K562 (cell line): ENCODE results near the gene KIF3B. TPM values are rescaled to one million over a fixed set of nuclear protein-coding genes. Genes with fewer than 3 reads are reported as not detected.
"Not testable (repeated sequence)": the region's sequence is repeated elsewhere in the genome, so short reads cannot be mapped to it uniquely, and the experiment has no call there.

Source experiments
- ATAC-seq: fragments of 200-7000 bp; cut with Tn5 transposase; 3 replicates; pipeline ENCODE4 v1.9.1; 2020; ENCODE audit warnings: moderate library complexity
- BruUV-seq: library from RNA; stranded (reverse); fragments of 400-500 nt; replicated peaks from 2 replicates; lab custom pipeline; 2021; lab: Mats Ljungman, UMichigan
- CTCF ChIA-PET: fragments of 300-600 bp; formaldehyde crosslinking; extraction: SDS; loops from one replicate; lab custom pipeline; 2021; ENCODE audit warnings: low intra/inter-chr PET ratio; lab: Yijun Ruan, JAX
- POLR2A ChIA-PET: fragments of 300-600, 350-650 bp; sonication (Branson Sonifier 250); formaldehyde crosslinking; extraction: SDS; loops from one replicate; lab custom pipeline; 2021; ENCODE audit warnings: antibody characterized with exemption, inconsistent platforms; lab: Yijun Ruan, JAX
- DNase-seq, 4 experiments: peaks; one replicate each; pipeline versions ENCODE4 v3.0.0 to v3.0.0-alpha.2; 2011 to 2018; ENCODE audit warnings: low spot score in 3 of 4, mixed read lengths in 3 of 4; ENCODE audit errors: extremely low read depth in 1 of 4
- FAIRE-seq: peaks from 2 replicates; lab custom pipeline; 2011; peaks lifted over from hg19 to GRCh38; lab: Jason Lieb, UNC
- H2AFZ ChIP-seq: 2 replicates; pipeline ENCODE4 v1.6.0; 2011; ENCODE audit warnings: low read depth, low read length, control low read depth, inconsistent platforms
- H3K27ac ChIP-seq: fragments of 200-600 bp; 3 replicates; pipeline ENCODE4 v1.8.0; 2011; ENCODE audit warnings: low read depth, mild to moderate bottlenecking, control low read depth, inconsistent platforms, low read length, moderate library complexity, mixed read lengths; ENCODE audit errors: extremely low read depth
- H3K27me3 ChIP-seq, 2 experiments: fragments of 300-600 bp in 1 of 2; 2 replicates in 1 of 2; 3 replicates in 1 of 2; pipeline versions ENCODE4 v1.6.0 to v1.8.0; 2011; ENCODE audit warnings: inconsistent platforms in 2 of 2, low read length in 2 of 2, mild to moderate bottlenecking in 1 of 2, mixed read lengths in 1 of 2, moderate library complexity in 1 of 2; ENCODE audit not compliant: control insufficient read depth in 2 of 2, insufficient read depth in 2 of 2
- H3K36me3 ChIP-seq: fragments of 300-600 bp; 3 replicates; pipeline ENCODE4 v1.8.0; 2011; ENCODE audit warnings: mild to moderate bottlenecking, low read length, inconsistent platforms; ENCODE audit not compliant: control insufficient read depth, insufficient read depth
- H3K4me1 ChIP-seq, 2 experiments: fragments of 200-600 bp in 1 of 2; replicated peaks in 1 of 2; 2 replicates in 1 of 2; 3 replicates in 1 of 2; pipeline versions ENCODE4 v1.5.1 to v1.8.0; 2011; ENCODE audit warnings: inconsistent platforms in 2 of 2, low read length in 2 of 2, mild to moderate bottlenecking in 1 of 2, mixed read lengths in 1 of 2, moderate library complexity in 1 of 2; ENCODE audit not compliant: control insufficient read depth in 2 of 2, insufficient read depth in 2 of 2
- H3K4me2 ChIP-seq: 2 replicates; pipeline ENCODE4 v1.6.1; 2011; ENCODE audit warnings: low read length, control low read depth, inconsistent platforms, mixed read lengths; ENCODE audit not compliant: insufficient read depth
- H3K4me3 ChIP-seq: fragments of 200-600 bp; sonication (generic), shearing (Covaris generic); 2 replicates; pipeline ENCODE4 v1.5.1; 2016; ENCODE audit warnings: control low read depth, inconsistent platforms
- H3K79me2 ChIP-seq: fragments of 200-600 bp; 3 replicates; pipeline ENCODE4 v1.8.0; 2011; ENCODE audit warnings: low read length, inconsistent platforms; ENCODE audit not compliant: control insufficient read depth, insufficient read depth
- H3K9ac ChIP-seq, 2 experiments: 2 replicates each; pipeline versions ENCODE4 v1.6.0 to v1.6.1; 2011; ENCODE audit warnings: low read depth in 2 of 2, low read length in 2 of 2, control low read depth in 1 of 2, inconsistent platforms in 1 of 2, mild to moderate bottlenecking in 1 of 2, mixed read lengths in 1 of 2; ENCODE audit not compliant: insufficient read depth in 1 of 2
- H3K9me1 ChIP-seq: one replicate; pipeline ENCODE4 v1.6.0; 2011; ENCODE audit warnings: inconsistent platforms, mild to moderate bottlenecking, low read length, moderate library complexity; ENCODE audit not compliant: control insufficient read depth, insufficient read depth
- H3K9me3 ChIP-seq: replicated peaks from 2 replicates; pipeline ENCODE4 v1.5.1; 2011; ENCODE audit warnings: low read depth, low read length, inconsistent platforms; ENCODE audit not compliant: control insufficient read depth, insufficient read depth
- H4K20me1 ChIP-seq: replicated peaks from 2 replicates; pipeline ENCODE4 v1.6.1; 2011; ENCODE audit warnings: low read length, inconsistent platforms, mixed read lengths; ENCODE audit not compliant: control insufficient read depth, insufficient read depth
- C11orf30 ChIP-seq: fragments of 450-650 bp; IDR thresholded peaks from 2 replicates; pipeline ENCODE4 v1.6.1; 2016; ENCODE audit warnings: low read depth, mild to moderate bottlenecking
- CC2D1A ChIP-seq: fragments of 450-650 bp; IDR thresholded peaks from 2 replicates; pipeline ENCODE4 v1.6.1; 2017; ENCODE audit warnings: mild to moderate bottlenecking
- XRCC4 ChIP-seq: IDR thresholded peaks from one replicate; pipeline ENCODE4 v1.6.1; 2011; ENCODE audit not compliant: insufficient read depth, insufficient read length; ENCODE audit errors: extremely low read depth
- ZNF121 ChIP-seq: sonication (generic); formaldehyde crosslinking; conservative IDR thresholded peaks from 2 replicates; pipeline ENCODE4 v1.8.0; 2022; ENCODE audit warnings: missing genetic modification reagents
- ZNF316 ChIP-seq: fragments of 450-650 bp; IDR thresholded peaks from 2 replicates; pipeline ENCODE4 v1.6.1; 2016
- ZNF79 ChIP-seq: fragments of 250-450 bp; sonication (Bioruptor Pico); IDR thresholded peaks from 2 replicates; pipeline ENCODE4 v1.4.0; 2020; ENCODE audit warnings: low read depth, mild to moderate bottlenecking, moderate library complexity
- WGBS: fragments of 100-300 bp; shearing (Covaris generic); methylation state at CpG from one replicate; pipeline ENCODE4 v1.1.6; 2016; ENCODE audit warnings: low coverage, mixed read lengths; ENCODE audit not compliant: insufficient coverage; ENCODE audit errors: missing lambda C conversion rate; 5-methylcytosine and 5-hydroxymethylcytosine counted together
- in situ Hi-C: fragments of 300-500 bp; cut with MboI; formaldehyde crosslinking; loops from 4 replicates; pipeline ENCODE4 v1.15.0; 2018; ENCODE audit warnings: inconsistent platforms, mixed read lengths
- intact Hi-C: fragments of 100-400 bp; cut with micrococcal nuclease; formaldehyde crosslinking; loops from 2 replicates; pipeline ENCODE4 v1.14.2; 2022
- polyA plus RNA-seq, 8 experiments: library from polyadenylated mRNA; depleted of rRNA in 4 of 8; stranded (reverse) in 5 of 8; unstranded in 3 of 8; fragments of >200 nt; fragmentation: Nextera tagmentation in 2 of 8; fragmentation: Illumina TruSeq in 1 of 8; extraction: Ambion mirVana in 2 of 8; extraction: Trizol in 1 of 8; gene quantifications; 2 replicates each; pipeline versions ENCODE4 v1.2.1 to v1.2.3, GENCODE V29; 2011 to 2014; ENCODE audit warnings: inconsistent platforms in 1 of 8, missing spikeins in 1 of 8
- total RNA-seq, 7 experiments: library from RNA; depleted of rRNA in 6 of 7; stranded (reverse); fragments of >200 nt in 6 of 7; fragmentation: Illumina TruSeq in 2 of 7; extraction: Trizol in 2 of 7; gene quantifications; 2 replicates each; pipeline versions ENCODE4 v1.2.1 to v1.2.3, GENCODE V29; 2011 to 2021; ENCODE audit warnings: low replicate concordance in 1 of 7

Gene KIF3B
- total and polyA plus RNA-seq, 9 of the 15 experiments (the other 6 are each of a cell fraction or from before 2014, with no cell fraction given): 2.9 to 12.3 (median 8.6) TPM

- no peaks in the 10 kb centered on the region; a peak in 1 of 5 replicates for H3K4me1 ChIP-seq
- H2AFZ ChIP-seq: no peak overlapping the region
- H3K79me2 ChIP-seq: peaks cover 25% of the 10 kb centered on the region
- 84% methylated on average over 3 of the region's 3 CpGs for WGBS
- H3K9ac ChIP-seq: no peak overlapping the region
- in situ Hi-C loops: no loop called here
- TF ChIP-seq CC2D1A (no peak), C11orf30 (peak; percentile 12; the same call in 1 of the 2 replicates), ZNF316 (0 out of 2 replicates have a peak, but pooled peaks have one; percentile 7)
- peaks cover 29% of the 10 kb centered on the region; the same call in 2 of the 3 replicates for H3K36me3 ChIP-seq
- FAIRE-seq: no peak
- CTCF ChIA-PET: no interaction called here
- no peak for ATAC-seq
- no TSS peak for BruUV-seq
- no peak overlapping the region for H3K4me2 ChIP-seq
- no peaks in the 10 kb centered on the region for H3K9me1 ChIP-seq
- no peak overlapping the region for H3K27ac ChIP-seq
- H3K4me3 ChIP-seq: no peak overlapping the region
- H3K27me3 ChIP-seq: no peaks in the 10 kb centered on the region
- H3K9me3 ChIP-seq: no peaks in the 10 kb centered on the region
- POLR2A ChIA-PET: interaction anchor here (0.7 to 1.8 kb wide), 3 partner anchors 9 to 23 kb away, joined by 3 to 5 read pairs (median 4); no protein-coding TSS in a partner anchor
- 0 out of 2 replicates have a peak, but pooled peaks cover 3% of the 10 kb centered on the region for H4K20me1 ChIP-seq
- no peak for DNase-seq
- intact Hi-C loops: no loop called here
Observed at GRCh38 chr20:32380745-32381144, 103.3 kb downstream of the KIF3B start.

GRCh38 chr20:32382102-32382950 is 104.9 kb downstream of the KIF3B start:
- in situ Hi-C loops (no loop called here), intact Hi-C loops (no loop called here)
- H3K9ac ChIP-seq: no peak overlapping the region
- H4K20me1 ChIP-seq: 0 out of 2 replicates have a peak, but pooled peaks cover 3% of the 10 kb centered on the region
- no peak overlapping the region for H2AFZ ChIP-seq
- no peak overlapping the region for H3K4me3 ChIP-seq
- H3K4me1 ChIP-seq: no peaks in the 10 kb centered on the region; a peak in 1 of 5 replicates
- DNase-seq (no peak), ATAC-seq (no peak), FAIRE-seq (no peak)
- CTCF ChIA-PET: no interaction called here
- H3K79me2 ChIP-seq: peaks cover 24% of the 10 kb centered on the region
- no peaks in the 10 kb centered on the region for H3K27me3 ChIP-seq
- H3K4me2 ChIP-seq: no peak overlapping the region
- 79% methylated on average over 10 of the region's 11 CpGs for whole genome bisulfite sequencing
- H3K27ac ChIP-seq: no peak overlapping the region
- peaks cover 23% of the 10 kb centered on the region; the same call in 2 of the 3 replicates for H3K36me3 ChIP-seq
- POLR2A ChIA-PET: interaction anchor here (1.8 kb wide), 1 partner anchor 8 kb away, joined by 5 read pairs; no protein-coding TSS in a partner anchor
- no peaks in the 10 kb centered on the region for H3K9me3 ChIP-seq
- H3K9me1 ChIP-seq: no peaks in the 10 kb centered on the region
- TF ChIP-seq ZNF121 (CRISPR knock-in tag) (peak; percentile 42; the same call in 1 of the 2 replicates), CC2D1A (no peak), ZNF79 (CRISPR knock-in tag) (no peak), XRCC4 (no peak)
- no TSS peak for BruUV-seq

GRCh38 chr20:32383441-32383840 is 106.0 kb downstream of the KIF3B start:
- H2AFZ ChIP-seq, DNase-seq, BruUV-seq, ATAC-seq, H3K9me1 ChIP-seq, H3K27ac ChIP-seq, H4K20me1 ChIP-seq, H3K4me3 ChIP-seq, H3K27me3 ChIP-seq, FAIRE-seq, H3K4me2 ChIP-seq, intact Hi-C loops, H3K9me3 ChIP-seq, CTCF ChIA-PET, H3K9ac ChIP-seq, H3K4me1 ChIP-seq, in situ Hi-C loops, POLR2A ChIA-PET: not testable (repeated sequence)
- Histone ChIP-seq H3K79me2 (peaks cover 27% of the 10 kb centered on the region), H3K36me3 (peaks cover 25% of the 10 kb centered on the region; the same call in 2 of the 3 replicates)
- 83% methylated on average over 7 of the region's 9 CpGs for WGBS
